CD14-positive monocyte (primary cell): ENCODE measurements around the gene RPL18. TPM values are rescaled to one million over a fixed set of nuclear protein-coding genes. Genes with fewer than 3 reads are reported as not detected.
A peak's percentile ranks its signal among the peaks of the same experiment; 100 is the strongest.

Experiments used
- DNase-seq, 3 donors: peaks; one replicate each; pipeline ENCODE4 v3.0.0-alpha.2; 2011 to 2022
- H2AFZ ChIP-seq: 2 replicates; pipeline ENCODE4 v1.6.0; 2012; ENCODE audit warnings: mild to moderate bottlenecking, low read depth, low read length, inconsistent platforms; ENCODE audit not compliant: insufficient read depth, poor library complexity, severe bottlenecking
- H3K27ac ChIP-seq, 2 donors: 1 replicate in 1 of 2; 2 replicates in 1 of 2; pipeline ENCODE4 v1.5.1; 2012 to 2013; ENCODE audit warnings: low read length in 2 of 2, control low read depth in 1 of 2, inconsistent platforms in 1 of 2, low read depth in 1 of 2, mild to moderate bottlenecking in 1 of 2
- H3K27me3 ChIP-seq, 2 donors: one replicate each; pipeline versions ENCODE4 v1.6.0 to v1.6.1; 2011 to 2013; ENCODE audit warnings: low read length in 2 of 2; ENCODE audit not compliant: control insufficient read depth in 2 of 2, insufficient read depth in 2 of 2
- H3K36me3 ChIP-seq, 2 donors: replicated peaks in 1 of 2; 1 replicate in 1 of 2; 2 replicates in 1 of 2; pipeline versions ENCODE4 v1.5.1 to v1.6.1; 2012 to 2013; ENCODE audit warnings: low read length in 2 of 2, control low read depth in 1 of 2, inconsistent platforms in 1 of 2, mild to moderate bottlenecking in 1 of 2; ENCODE audit not compliant: insufficient read depth in 2 of 2, control insufficient read depth in 1 of 2
- H3K4me1 ChIP-seq, 2 donors: 1 replicate in 1 of 2; 2 replicates in 1 of 2; pipeline versions ENCODE4 v1.5.1 to v1.6.1; 2012 to 2013; ENCODE audit warnings: low read length in 2 of 2, control low read depth in 1 of 2, inconsistent platforms in 1 of 2, mild to moderate bottlenecking in 1 of 2, moderate library complexity in 1 of 2; ENCODE audit not compliant: insufficient read depth in 2 of 2, control insufficient read depth in 1 of 2
- H3K4me2 ChIP-seq: replicated peaks from 2 replicates; pipeline ENCODE3; 2012; ENCODE audit warnings: low read length, moderate library complexity, mild to moderate bottlenecking; ENCODE audit not compliant: poor library complexity, severe bottlenecking; ENCODE audit errors: extremely low read depth
- H3K4me3 ChIP-seq, 3 experiments: fragments of 200-600 bp in 1 of 3; sonication (generic) in 1 of 3; replicated peaks in 1 of 3; 1 replicate in 2 of 3; 2 replicates in 1 of 3; pipeline ENCODE4 v1.5.1; 2011 to 2013; ENCODE audit warnings: low read length in 3 of 3, mild to moderate bottlenecking in 3 of 3, control low read depth in 2 of 3, low read depth in 2 of 3, inconsistent platforms in 1 of 3, moderate library complexity in 1 of 3
- H3K79me2 ChIP-seq: 2 replicates; pipeline ENCODE4 v1.6.0; 2012; ENCODE audit warnings: mild to moderate bottlenecking, control low read depth, inconsistent platforms, low read length, moderate library complexity; ENCODE audit not compliant: insufficient read depth
- H3K9ac ChIP-seq: 2 replicates; pipeline ENCODE4 v1.6.0; 2017; ENCODE audit warnings: low read length, mild to moderate bottlenecking; ENCODE audit not compliant: insufficient read depth, poor library complexity, severe bottlenecking
- H3K9me3 ChIP-seq, 2 donors: replicated peaks in 1 of 2; 1 replicate in 1 of 2; 2 replicates in 1 of 2; pipeline versions ENCODE4 v1.5.1 to v1.6.1; 2012 to 2013; ENCODE audit warnings: low read length in 2 of 2, control low read depth in 1 of 2; ENCODE audit not compliant: control insufficient read depth in 1 of 2, insufficient read depth in 1 of 2
- H4K20me1 ChIP-seq: 2 replicates; pipeline ENCODE4 v1.6.0; 2012; ENCODE audit warnings: mild to moderate bottlenecking, low read length, control low read depth, moderate library complexity; ENCODE audit not compliant: insufficient read depth
- H3K27ac Mint-ChIP-seq, 7 donors: one replicate each; pipeline ENCODE4 v1.8.0; 2020; ENCODE audit warnings: mild to moderate bottlenecking in 7 of 7, mixed read lengths in 7 of 7, moderate library complexity in 6 of 7, inconsistent platforms in 2 of 7
- H3K27me3 Mint-ChIP-seq, 3 donors: one replicate each; pipeline ENCODE4 v1.8.0; 2021 to 2022; ENCODE audit warnings: low read depth in 3 of 3, mild to moderate bottlenecking in 3 of 3, mixed read lengths in 3 of 3, moderate library complexity in 3 of 3, inconsistent platforms in 1 of 3
- H3K36me3 Mint-ChIP-seq, 2 donors: one replicate each; pipeline ENCODE4 v1.8.0; 2020; ENCODE audit warnings: mixed read lengths in 2 of 2, inconsistent platforms in 1 of 2, mild to moderate bottlenecking in 1 of 2
- H3K4me1 Mint-ChIP-seq: one replicate; pipeline ENCODE4 v1.8.0; 2020; ENCODE audit warnings: mild to moderate bottlenecking, mixed read lengths
- H3K4me3 Mint-ChIP-seq, 2 donors: one replicate each; pipeline ENCODE4 v1.8.0; 2020; ENCODE audit warnings: mild to moderate bottlenecking in 2 of 2, mixed read lengths in 2 of 2, moderate library complexity in 1 of 2
- H3K9me3 Mint-ChIP-seq, 7 donors: one replicate each; pipeline ENCODE4 v1.8.0; 2020 to 2022; ENCODE audit warnings: mixed read lengths in 7 of 7, mild to moderate bottlenecking in 6 of 7, moderate library complexity in 6 of 7, inconsistent platforms in 2 of 7
- CTCF ChIP-seq: fragments of 200-600 bp; IDR thresholded peaks from one replicate; pipeline ENCODE4 v1.8.0; 2022; ENCODE audit warnings: antibody characterized with exemption, mild to moderate bottlenecking
- WGBS: methylation state at CpG from one replicate; pipeline ENCODE4 v1.1.5; 2013; ENCODE audit warnings: missing lambda C conversion rate; ENCODE audit not compliant: insufficient coverage; 5-methylcytosine and 5-hydroxymethylcytosine counted together
- intact Hi-C, 2 donors: fragments of 100-400 bp; cut with micrococcal nuclease; formaldehyde crosslinking; loops; one replicate each; pipeline versions ENCODE4 v1.15.0 to v1.15.1; 2023
- polyA plus RNA-seq, 3 donors: library from polyadenylated mRNA; depleted of rRNA in 1 of 3; unstranded in 2 of 3; stranded (reverse) in 1 of 3; fragments of 300-500 nt in 2 of 3; fragments of >200 nt in 1 of 3; fragmentation: Illumina TruSeq in 2 of 3; gene quantifications; 1 replicate in 2 of 3; 2 replicates in 1 of 3; pipeline ENCODE4 v1.2.3, GENCODE V29; 2012 to 2021

RPL18 gene
- polyA plus RNA-seq, 3 donors, result 803 to 1,540 (median 892) TPM

- 80% methylated on average over 1 of the region's 2 CpGs for WGBS
- Histone ChIP-seq H3K4me2 (no peak overlapping the region), H3K4me1 (peaks cover 33 to 54% of the 10 kb centered on the region in 2 donors), H2AFZ (no peak overlapping the region), H3K36me3 (no peaks in the 10 kb centered on the region), H3K27ac (no peak overlapping the region), H3K4me3 (no peak overlapping the region), H3K79me2 (peaks cover 8% of the 10 kb centered on the region), H3K27me3 (peaks cover 0 to 10% of the 10 kb centered on the region in 2 donors), H3K9ac (no peak overlapping the region), H4K20me1 (no peaks in the 10 kb centered on the region), H3K9me3 (no peaks in the 10 kb centered on the region)
- peaks cover 11 to 29% (median 26%) of the 10 kb centered on the region in 3 donors for H3K27me3 Mint-ChIP-seq
- no peak for DNase-seq
- peaks cover 41% of the 10 kb centered on the region for H3K4me1 Mint-ChIP-seq
- peaks cover 3 to 5% of the 10 kb centered on the region in 2 donors for H3K36me3 Mint-ChIP-seq
- no peak overlapping the region for H3K27ac Mint-ChIP-seq
- no peak for TF ChIP-seq CTCF
- intact Hi-C loops, result loop anchor here in 1 of 2 donors (5.0 to 10.0 kb wide), 3 partner anchors 35 to 193 kb away; partner anchors contain the start of genes HSD17B14 and MAMSTR
- peaks cover 0 to 5% (median 3%) of the 10 kb centered on the region in 7 donors for H3K9me3 Mint-ChIP-seq
- no peak overlapping the region for H3K4me3 Mint-ChIP-seq
Observed at GRCh38 chr19:48641850-48642249, 22.9 kb upstream of the RPL18 start.

GRCh38 chr19:48639483-48640375, 20.8 kb upstream of the RPL18 start:
- Mint-ChIP-seq H3K27ac (peak overlapping the region in 6 of 7 donors; percentile 53 to 99 (median 97)), H3K4me3 (peak overlapping the region; percentile 59 to 73), H3K27me3 (peaks cover 3 to 12% (median 11%) of the 10 kb centered on the region in 3 donors), H3K9me3 (peaks cover 0 to 3% (median 2%) of the 10 kb centered on the region in 7 donors), H3K4me1 (peaks cover 34% of the 10 kb centered on the region), H3K36me3 (peaks cover 3 to 5% of the 10 kb centered on the region in 2 donors)
- no peak overlapping the region for H3K9ac ChIP-seq
- H3K4me3 ChIP-seq, result no peak overlapping the region
- H3K27me3 ChIP-seq, result no peaks in the 10 kb centered on the region
- H3K79me2 ChIP-seq, result peaks cover 27% of the 10 kb centered on the region
- H3K9me3 ChIP-seq, result no peaks in the 10 kb centered on the region
- no peak for TF ChIP-seq CTCF
- intact Hi-C loops, result loop anchor here (5.0 to 10.0 kb wide), 6 partner anchors 38 to 328 kb away; partner anchors contain the start of genes FTL (in 2 of the 2), EMP3 (in 1 of the 2), HSD17B14 (in 1 of the 2) and MAMSTR (in 1 of the 2)
- WGBS, result 91% methylated on average over 16 of the region's 33 CpGs
- H3K36me3 ChIP-seq, result no peaks in the 10 kb centered on the region
- H3K4me2 ChIP-seq, result no peak overlapping the region
- H4K20me1 ChIP-seq, result peaks cover 4% of the 10 kb centered on the region
- H3K4me1 ChIP-seq, result peaks cover 24 to 54% of the 10 kb centered on the region in 2 donors
- H2AFZ ChIP-seq, result no peak overlapping the region
- H3K27ac ChIP-seq, result peak overlapping the region; percentile 95 to 96
- DNase-seq, result peak in 1 of 3 donors; percentile 16
